H9 (cell line): ENCODE data around the gene DPYD. TPM values are rescaled to one million over a fixed set of nuclear protein-coding genes. Genes with fewer than 3 reads are reported as not detected.

Experiments used
- DNase-seq: peaks from one replicate; pipeline ENCODE4 v3.0.0-alpha.2; 2017
- H2AFZ ChIP-seq: one replicate; pipeline ENCODE4 v1.6.1; 2013; ENCODE audit warnings: mild to moderate bottlenecking, low read length, control low read depth, moderate library complexity
- H2AK5ac ChIP-seq: 2 replicates; pipeline ENCODE4 v1.6.1; 2013; ENCODE audit warnings: low read length, control low read depth, mixed read lengths; ENCODE audit not compliant: insufficient read length
- H2BK120ac ChIP-seq: one replicate; pipeline ENCODE4 v1.6.1; 2013; ENCODE audit warnings: low read depth, mild to moderate bottlenecking, low read length, control low read depth, inconsistent platforms; ENCODE audit not compliant: poor library complexity, severe bottlenecking
- H2BK12ac ChIP-seq: 2 replicates; pipeline ENCODE4 v1.6.1; 2013; ENCODE audit warnings: low read length, control low read depth, mixed read lengths, low read depth; ENCODE audit not compliant: insufficient read length
- H2BK15ac ChIP-seq: 2 replicates; pipeline ENCODE4 v1.6.1; 2013; ENCODE audit warnings: low read depth, low read length, control low read depth
- H2BK20ac ChIP-seq: one replicate; pipeline ENCODE4 v1.6.1; 2013; ENCODE audit warnings: low read depth, mild to moderate bottlenecking, low read length, control low read depth, inconsistent platforms; ENCODE audit not compliant: poor library complexity, severe bottlenecking
- H2BK5ac ChIP-seq: 2 replicates; pipeline ENCODE4 v1.6.1; 2013; ENCODE audit warnings: low read length, control low read depth, mixed read lengths; ENCODE audit not compliant: insufficient read length
- H3K14ac ChIP-seq: 2 replicates; pipeline ENCODE4 v1.6.1; 2013; ENCODE audit warnings: low read length, control low read depth; ENCODE audit not compliant: insufficient read depth
- H3K18ac ChIP-seq: 2 replicates; pipeline ENCODE4 v1.6.1; 2013; ENCODE audit warnings: low read depth, mild to moderate bottlenecking, mixed read lengths, low read length, control low read depth; ENCODE audit not compliant: insufficient read length
- H3K23ac ChIP-seq: 2 replicates; pipeline ENCODE4 v1.6.1; 2013; ENCODE audit warnings: low read length, control low read depth, mixed read lengths, low read depth; ENCODE audit not compliant: insufficient read length
- H3K23me2 ChIP-seq: 2 replicates; pipeline ENCODE4 v1.6.1; 2013; ENCODE audit warnings: low read depth, mild to moderate bottlenecking, mixed read lengths, low read length, control low read depth; ENCODE audit not compliant: insufficient read length, poor library complexity, severe bottlenecking
- H3K27ac ChIP-seq: 2 replicates; pipeline ENCODE4 v1.5.1; 2013; ENCODE audit warnings: low read length, control low read depth, mixed read lengths, low read depth; ENCODE audit not compliant: insufficient read length
- H3K27me3 ChIP-seq: 2 replicates; pipeline ENCODE4 v1.6.1; 2013; ENCODE audit warnings: low read length, control low read depth, inconsistent platforms; ENCODE audit not compliant: insufficient read depth
- H3K4ac ChIP-seq: 2 replicates; pipeline ENCODE4 v1.6.1; 2013; ENCODE audit warnings: low read depth, mild to moderate bottlenecking, control low read depth, inconsistent platforms, low read length, moderate library complexity
- H3K4me1 ChIP-seq: 2 replicates; pipeline ENCODE4 v1.6.1; 2013; ENCODE audit warnings: low read length, control low read depth, inconsistent platforms; ENCODE audit not compliant: insufficient read depth
- H3K4me2 ChIP-seq: 2 replicates; pipeline ENCODE4 v1.6.1; 2013; ENCODE audit warnings: low read length, control low read depth, mixed read lengths; ENCODE audit not compliant: insufficient read length, insufficient read depth
- H3K56ac ChIP-seq: 2 replicates; pipeline ENCODE4 v1.6.1; 2013; ENCODE audit warnings: low read depth, mild to moderate bottlenecking, mixed read lengths, low read length, control low read depth; ENCODE audit not compliant: insufficient read length
- H3K79me1 ChIP-seq: 2 replicates; pipeline ENCODE4 v1.6.1; 2013; ENCODE audit warnings: low read depth, mild to moderate bottlenecking, moderate library complexity, low read length, control low read depth, inconsistent platforms; ENCODE audit not compliant: insufficient read depth, poor library complexity, severe bottlenecking
- H3K79me2 ChIP-seq: 2 replicates; pipeline ENCODE4 v1.6.1; 2013; ENCODE audit warnings: low read length, control low read depth, inconsistent platforms; ENCODE audit not compliant: insufficient read depth
- H3K9ac ChIP-seq: 2 replicates; pipeline ENCODE4 v1.6.1; 2013; ENCODE audit warnings: low read length, control low read depth, mixed read lengths; ENCODE audit not compliant: insufficient read length; ENCODE audit errors: extremely low read depth
- H3K9me3 ChIP-seq: one replicate; pipeline ENCODE4 v1.6.1; 2013; ENCODE audit warnings: low read depth, low read length, inconsistent platforms; ENCODE audit not compliant: control insufficient read depth
- H3T11ph ChIP-seq: one replicate; pipeline ENCODE4 v1.6.1; 2013; ENCODE audit warnings: mild to moderate bottlenecking, low read length, control low read depth, inconsistent platforms
- H4K20me1 ChIP-seq: one replicate; pipeline ENCODE4 v1.6.1; 2013; ENCODE audit not compliant: control insufficient read depth, insufficient read length, insufficient read depth
- H4K5ac ChIP-seq: 2 replicates; pipeline ENCODE4 v1.6.1; 2013; ENCODE audit warnings: low read depth, mild to moderate bottlenecking, mixed read lengths, low read length, control low read depth; ENCODE audit not compliant: insufficient read length
- H4K8ac ChIP-seq: replicated peaks from 2 replicates; pipeline ENCODE4 v1.6.1; 2013; ENCODE audit warnings: low read length, control low read depth, mixed read lengths, low read depth; ENCODE audit not compliant: insufficient read length
- H4K91ac ChIP-seq: 2 replicates; pipeline ENCODE4 v1.6.1; 2013; ENCODE audit warnings: low read depth, mild to moderate bottlenecking, moderate library complexity, mixed read lengths, low read length, control low read depth; ENCODE audit not compliant: insufficient read length
- H3K27ac Mint-ChIP-seq, 3 experiments: 2 replicates in 2 of 3; 3 replicates in 1 of 3; pipeline ENCODE4 v1.8.0; 2020 to 2021; ENCODE audit warnings: mixed read lengths in 3 of 3, mild to moderate bottlenecking in 1 of 3, moderate library complexity in 1 of 3
- H3K27me3 Mint-ChIP-seq: 2 replicates; pipeline ENCODE4 v1.8.0; 2021; ENCODE audit warnings: low read depth, mild to moderate bottlenecking, moderate library complexity, mixed read lengths
- H3K36me3 Mint-ChIP-seq, 3 experiments: 2 replicates in 2 of 3; 3 replicates in 1 of 3; pipeline ENCODE4 v1.8.0; 2020 to 2021; ENCODE audit warnings: low read depth in 3 of 3, mixed read lengths in 3 of 3; ENCODE audit not compliant: insufficient read depth in 1 of 3
- H3K4me1 Mint-ChIP-seq, 2 experiments: 2 replicates each; pipeline ENCODE4 v1.8.0; 2020; ENCODE audit warnings: mixed read lengths in 2 of 2
- H3K4me3 Mint-ChIP-seq, 2 experiments: 2 replicates in 1 of 2; 3 replicates in 1 of 2; pipeline ENCODE4 v1.8.0; 2020 to 2021; ENCODE audit warnings: mild to moderate bottlenecking in 2 of 2, mixed read lengths in 2 of 2, moderate library complexity in 1 of 2
- H3K9me3 Mint-ChIP-seq, 2 experiments: 2 replicates in 1 of 2; 3 replicates in 1 of 2; pipeline ENCODE4 v1.8.0; 2020; ENCODE audit warnings: mild to moderate bottlenecking in 2 of 2, mixed read lengths in 2 of 2, moderate library complexity in 1 of 2
- WGBS: extraction: QIAGEN DNeasy Blood & Tissue Kit; methylation state at CpG from one replicate; pipeline ENCODE4 v1.1.7; 2013; ENCODE audit warnings: missing lambda C conversion rate, low lambda C conversion rate, mixed read lengths; ENCODE audit not compliant: insufficient read length; ENCODE audit errors: extremely low coverage; 5-methylcytosine and 5-hydroxymethylcytosine counted together
- total RNA-seq: library from RNA; stranded (reverse); gene quantifications from 2 replicates; pipeline ENCODE4 v1.2.1, GENCODE V29; 2021
- TF ChIP-seq, protein P1 (sequence below): fragments of 200-600 bp; sonication (generic); conservative IDR thresholded peaks from 3 replicates; pipeline ENCODE4 v1.8.0; 2021; ENCODE audit warnings: antibody characterized with exemption, mild to moderate bottlenecking

Gene DPYD
- total RNA-seq, 1 experiment from 2014 or later = 0.37 TPM

GRCh38 chr1:97864615-97865014 is 56.2 kb downstream of the DPYD start:
- Histone ChIP-seq H3K4ac (no peak overlapping the region), H3K23me2 (no peaks in the 10 kb centered on the region), H3K9me3 (no peaks in the 10 kb centered on the region), H4K5ac (no peak overlapping the region), H2BK12ac (no peak overlapping the region), H3K4me2 (no peak overlapping the region), H3K4me1 (no peaks in the 10 kb centered on the region), H3K23ac (no peak overlapping the region), H2BK20ac (no peak overlapping the region), H2BK120ac (no peak overlapping the region), H4K8ac (no peak overlapping the region), H3K9ac (no peak overlapping the region), H3T11ph (no peak overlapping the region), H3K79me1 (no peaks in the 10 kb centered on the region), H2AFZ (no peak overlapping the region), H3K27me3 (no peaks in the 10 kb centered on the region), H3K27ac (no peak overlapping the region), H3K14ac (no peak overlapping the region), H2BK15ac (no peak overlapping the region), H3K79me2 (no peaks in the 10 kb centered on the region), H2AK5ac (no peak overlapping the region), H3K56ac (no peak overlapping the region), H3K18ac (no peak overlapping the region), H4K91ac (no peak overlapping the region), H2BK5ac (no peak overlapping the region), H4K20me1 (no peaks in the 10 kb centered on the region)
- H3K27ac Mint-ChIP-seq = no peak overlapping the region
- no peaks in the 10 kb centered on the region for H3K36me3 Mint-ChIP-seq
- H3K4me3 Mint-ChIP-seq = no peak overlapping the region
- no CpG with 5 or more reads among the region's 5 CpGs for WGBS
- H3K27me3 Mint-ChIP-seq = no peaks in the 10 kb centered on the region
- TF ChIP-seq, protein P1, sequence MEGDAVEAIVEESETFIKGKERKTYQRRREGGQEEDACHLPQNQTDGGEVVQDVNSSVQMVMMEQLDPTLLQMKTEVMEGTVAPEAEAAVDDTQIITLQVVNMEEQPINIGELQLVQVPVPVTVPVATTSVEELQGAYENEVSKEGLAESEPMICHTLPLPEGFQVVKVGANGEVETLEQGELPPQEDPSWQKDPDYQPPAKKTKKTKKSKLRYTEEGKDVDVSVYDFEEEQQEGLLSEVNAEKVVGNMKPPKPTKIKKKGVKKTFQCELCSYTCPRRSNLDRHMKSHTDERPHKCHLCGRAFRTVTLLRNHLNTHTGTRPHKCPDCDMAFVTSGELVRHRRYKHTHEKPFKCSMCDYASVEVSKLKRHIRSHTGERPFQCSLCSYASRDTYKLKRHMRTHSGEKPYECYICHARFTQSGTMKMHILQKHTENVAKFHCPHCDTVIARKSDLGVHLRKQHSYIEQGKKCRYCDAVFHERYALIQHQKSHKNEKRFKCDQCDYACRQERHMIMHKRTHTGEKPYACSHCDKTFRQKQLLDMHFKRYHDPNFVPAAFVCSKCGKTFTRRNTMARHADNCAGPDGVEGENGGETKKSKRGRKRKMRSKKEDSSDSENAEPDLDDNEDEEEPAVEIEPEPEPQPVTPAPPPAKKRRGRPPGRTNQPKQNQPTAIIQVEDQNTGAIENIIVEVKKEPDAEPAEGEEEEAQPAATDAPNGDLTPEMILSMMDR = no peak
- H3K4me1 Mint-ChIP-seq = no peaks in the 10 kb centered on the region
- no peaks in the 10 kb centered on the region for H3K9me3 Mint-ChIP-seq
- no peak for DNase-seq
